NCI-H446 (cell line): ENCODE measurements around the gene AGPS.
"Not testable (repeated sequence)": the region's sequence is repeated elsewhere in the genome, so short reads cannot be mapped to it uniquely, and the experiment has no call there.

Experiments
- DNase-seq, 2 experiments: peaks; one replicate each; lab custom pipeline; 2025; lab: John Stamatoyannopoulos, UW

Gene AGPS

GRCh38 chr2:177391822-177392372 is 676 bp upstream of the AGPS start:
- DNase-seq, result no peak

DNA sequence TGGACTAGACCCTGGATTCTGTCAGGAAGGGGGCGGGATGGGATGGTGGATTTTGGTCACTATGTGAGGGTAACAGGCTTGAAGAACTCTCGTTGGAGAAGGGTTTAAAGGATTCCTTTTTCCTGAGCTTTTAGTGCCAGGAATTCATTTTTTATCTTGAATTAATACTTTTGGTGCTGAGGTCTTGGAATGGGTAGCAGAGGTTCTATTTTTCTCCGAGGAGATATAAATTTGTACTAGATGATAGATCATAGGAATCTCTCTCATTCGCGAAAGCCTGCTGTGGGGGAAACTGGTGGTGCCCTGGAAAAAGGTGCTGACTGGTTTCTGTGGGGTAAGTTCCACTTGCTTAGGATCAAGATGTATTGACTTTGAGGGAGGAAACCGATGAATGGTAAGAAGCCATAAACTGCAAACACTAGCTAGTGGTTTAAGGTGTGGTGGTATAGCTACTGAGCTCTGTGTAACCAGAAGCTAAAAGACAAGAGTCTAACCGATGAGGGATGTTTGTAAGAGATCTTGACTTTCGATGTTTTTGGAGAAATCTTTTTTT is 706 bp downstream of the AGPS start:
- DNase-seq, result no peak

GRCh38 chr2:177393824-177394593 is 1.4 kb downstream of the AGPS start:
- no peak for DNase-seq

DNA sequence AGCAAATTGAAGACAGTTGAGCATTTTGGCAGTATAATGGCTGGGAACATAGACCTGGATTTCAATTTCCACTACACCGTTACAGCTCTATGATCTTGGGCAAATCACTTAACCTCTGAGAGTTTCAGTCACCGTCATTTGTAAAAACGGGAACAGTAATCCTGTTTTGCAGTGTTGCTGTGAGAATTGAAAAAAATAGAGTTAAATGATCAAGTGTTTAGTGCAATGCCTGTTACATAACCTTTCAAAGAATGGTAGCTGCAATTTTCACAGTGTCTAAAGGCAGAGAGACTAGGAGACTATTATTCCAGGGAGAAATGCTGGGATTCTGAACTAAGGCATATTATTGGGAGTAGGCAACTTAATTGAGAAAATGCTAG is 2.0 kb downstream of the AGPS start:
- no peak for DNase-seq

- no peak for DNase-seq
These were observed 2.9 kb downstream of the AGPS start for GRCh38 chr2:177395351-177396065.

DNA sequence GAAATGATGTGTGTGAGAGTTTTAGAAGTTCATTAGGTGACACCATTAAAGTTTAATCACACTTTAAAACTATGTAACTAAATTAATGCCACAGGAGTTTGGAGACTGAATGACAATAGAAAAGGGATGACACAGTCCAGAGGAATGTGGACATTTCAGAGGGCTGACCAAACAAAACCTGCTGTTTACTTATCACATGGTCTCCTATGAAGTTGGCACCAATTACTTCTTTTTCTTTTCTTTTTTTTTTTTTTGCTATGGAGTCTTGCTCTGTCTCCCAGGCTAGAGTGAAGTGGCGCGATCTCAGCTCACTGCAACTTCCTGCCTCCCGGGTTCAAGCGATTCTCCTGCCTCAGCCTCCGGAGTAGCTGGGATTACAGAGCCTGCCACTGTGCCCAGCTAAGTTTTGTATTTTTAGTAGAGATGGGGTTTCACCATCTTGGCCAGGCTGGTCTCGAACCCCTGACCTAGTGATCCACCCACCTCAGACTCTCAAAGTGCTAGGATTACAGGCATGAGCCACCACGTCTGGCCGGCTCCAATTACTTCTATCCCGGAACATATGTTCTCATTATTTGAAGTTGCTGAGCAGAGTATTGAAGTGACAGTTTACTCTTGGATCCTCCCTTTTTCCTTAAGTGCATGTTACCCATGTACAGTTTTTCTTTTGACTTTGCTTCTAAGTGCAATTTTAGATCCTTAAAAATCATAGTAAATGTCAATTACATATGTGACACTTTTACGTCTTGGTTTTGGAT is 4.3 kb downstream of the AGPS start:
- DNase-seq, result no peak

GRCh38 chr2:177397481-177398289 is 5.1 kb downstream of the AGPS start:
- DNase-seq, result no peak

DNA sequence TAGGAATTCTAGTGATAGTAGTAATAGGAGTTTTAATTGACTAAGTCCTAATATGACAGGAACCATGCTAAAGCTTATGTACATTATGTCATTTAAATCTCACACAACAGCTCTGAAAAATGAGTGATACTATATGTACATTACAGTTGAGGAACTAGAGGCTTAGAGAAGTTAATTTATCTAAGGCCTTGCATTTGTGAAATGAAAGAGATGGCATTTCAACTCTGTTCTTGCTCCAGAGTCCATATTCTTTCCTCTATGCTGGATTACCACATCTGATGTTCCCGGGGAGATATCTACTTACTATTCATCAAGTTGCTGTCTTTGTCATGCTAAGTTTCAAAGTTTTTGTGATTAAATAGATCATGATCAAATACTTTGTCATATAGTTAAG is 5.7 kb downstream of the AGPS start:
- DNase-seq, result no peak

DNA sequence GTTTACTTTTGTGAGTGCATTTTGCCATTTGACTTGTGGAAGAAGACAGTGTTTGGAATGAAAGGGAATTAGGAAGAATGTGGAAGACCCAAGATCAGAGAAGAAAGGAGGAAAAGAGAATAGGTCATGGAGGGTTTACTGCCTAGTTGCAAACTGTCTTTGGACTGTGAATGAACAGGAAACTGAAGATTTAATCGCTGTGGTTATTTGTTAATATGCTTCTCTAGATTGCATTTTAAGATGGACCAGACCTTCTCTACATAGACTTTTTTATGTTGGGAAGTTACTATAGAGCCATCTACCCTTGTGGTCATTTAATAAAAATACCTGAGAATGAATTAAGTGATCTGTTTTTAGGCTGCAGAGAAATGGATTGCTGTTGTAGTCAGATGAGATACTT is 6.2 kb downstream of the AGPS start:
- no peak for DNase-seq

DNA sequence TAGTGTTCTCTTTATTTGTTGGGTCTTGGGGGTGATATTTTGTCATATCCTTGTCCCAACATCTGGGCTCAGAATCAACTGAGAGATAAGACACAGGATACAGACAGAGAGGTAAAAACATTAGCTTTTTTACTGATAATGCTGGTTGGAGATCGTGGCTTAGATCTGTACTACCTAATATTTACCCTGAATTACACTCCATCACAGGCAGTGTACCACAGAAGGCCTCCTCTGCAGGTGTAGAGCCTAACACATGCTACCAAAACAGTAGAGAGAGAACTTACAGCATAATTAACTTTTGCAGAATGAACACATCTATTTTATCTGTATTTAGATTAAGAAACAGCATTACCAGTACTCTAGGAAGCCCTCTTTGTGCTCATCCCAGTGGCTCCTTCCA is 6.8 kb downstream of the AGPS start:
- DNase-seq, result no peak

GRCh38 chr2:177400337-177400923 is 7.9 kb downstream of the AGPS start:
- DNase-seq, result no peak

DNA sequence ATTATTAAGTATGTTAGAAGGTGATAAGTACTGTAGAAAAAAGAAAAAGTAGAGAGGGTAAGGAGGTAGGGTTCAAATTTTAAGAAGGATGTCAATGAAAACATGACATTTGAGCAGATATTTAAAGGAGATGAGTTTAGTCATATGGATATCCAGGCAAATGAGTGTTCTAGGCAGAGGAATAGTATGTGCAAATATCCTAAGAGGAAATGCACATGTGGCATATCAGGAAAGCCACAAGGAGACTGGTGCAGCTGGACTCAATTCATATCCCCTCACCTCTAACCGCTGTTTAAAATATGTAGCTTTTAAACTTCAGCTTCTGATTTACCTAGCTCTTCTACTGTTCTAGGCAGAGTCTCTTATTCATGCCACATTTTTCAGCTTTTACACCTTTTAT is 9.5 kb downstream of the AGPS start:
- no peak for DNase-seq

GRCh38 chr2:177403838-177404237 is 11.3 kb downstream of the AGPS start:
- DNase-seq, result no peak

DNA sequence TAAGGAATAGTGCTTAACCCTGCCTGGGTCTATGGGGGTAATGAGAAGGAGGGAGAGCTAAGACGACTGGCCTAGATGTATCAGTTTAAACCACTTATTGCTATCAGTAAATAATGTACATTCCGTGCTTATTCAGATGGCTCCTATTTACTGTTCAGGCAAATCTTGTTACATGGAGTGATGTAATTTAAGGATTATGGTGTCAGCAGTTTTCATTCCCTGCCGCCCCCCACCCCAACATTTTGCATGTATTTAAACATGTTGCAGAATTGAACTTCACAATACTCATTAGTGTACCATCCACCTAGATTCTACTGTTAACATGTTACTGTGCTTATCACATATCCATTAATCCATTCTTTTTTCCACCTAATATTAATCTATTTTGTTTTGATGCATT is 11.7 kb downstream of the AGPS start:
- no peak for DNase-seq

DNA sequence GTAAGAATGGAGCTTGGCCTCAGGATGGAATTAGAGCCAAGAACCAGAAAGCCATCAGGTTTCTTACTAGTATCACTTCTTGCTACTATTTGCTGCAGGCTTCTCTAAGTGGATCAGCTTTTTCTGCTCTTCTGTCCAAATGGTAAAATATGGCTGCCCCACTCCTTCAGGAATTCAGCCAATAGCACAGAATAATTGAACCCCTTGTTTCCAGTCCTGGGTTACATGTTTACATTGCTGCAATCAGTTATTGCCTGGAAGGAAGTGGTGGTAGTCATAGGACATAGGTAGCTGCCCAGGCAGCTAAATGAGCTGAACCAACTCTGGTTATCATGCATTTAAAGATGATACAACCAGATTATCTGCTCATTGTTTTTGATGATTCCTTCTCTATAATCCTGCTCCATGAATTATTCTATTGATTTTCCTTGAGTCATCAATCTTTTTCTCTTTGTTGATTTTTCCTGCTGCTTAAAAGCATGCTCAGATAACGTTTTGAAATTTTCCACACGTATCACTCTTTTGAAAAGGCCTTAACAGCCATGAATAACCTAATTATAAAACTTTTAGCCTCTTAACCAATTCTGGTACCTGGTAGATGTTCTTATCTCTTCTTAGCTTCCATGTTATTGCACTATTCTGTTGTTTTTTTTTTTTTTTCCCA is 12.6 kb downstream of the AGPS start:
- DNase-seq, result no peak

GRCh38 chr2:177406182-177406581 is 13.6 kb downstream of the AGPS start:
- DNase-seq, result no peak

DNA sequence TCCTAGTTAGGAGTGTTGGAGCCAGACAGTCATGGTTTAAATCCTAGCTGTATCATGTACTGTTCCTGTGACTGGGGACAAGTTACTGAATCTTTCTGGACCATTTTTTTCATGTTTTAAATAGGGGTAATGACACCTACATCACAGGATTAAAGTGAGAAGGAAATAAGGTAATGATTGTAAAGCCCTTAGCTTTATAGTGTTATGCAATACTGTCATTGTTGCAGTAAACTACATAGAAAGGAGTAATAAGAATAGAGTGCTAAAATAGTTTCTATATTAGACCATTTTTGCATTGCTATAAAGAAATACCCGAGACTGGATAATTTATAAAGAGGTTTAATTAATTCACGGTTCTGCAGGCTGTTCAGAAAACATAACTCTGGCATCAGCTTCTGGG is 14.5 kb downstream of the AGPS start:
- no peak for DNase-seq

GRCh38 chr2:177410629-177411028 is 18.1 kb downstream of the AGPS start:
- not testable (repeated sequence) for DNase-seq

- DNase-seq, result no peak
These were observed 21.1 kb downstream of the AGPS start for GRCh38 chr2:177413703-177414102.

DNA sequence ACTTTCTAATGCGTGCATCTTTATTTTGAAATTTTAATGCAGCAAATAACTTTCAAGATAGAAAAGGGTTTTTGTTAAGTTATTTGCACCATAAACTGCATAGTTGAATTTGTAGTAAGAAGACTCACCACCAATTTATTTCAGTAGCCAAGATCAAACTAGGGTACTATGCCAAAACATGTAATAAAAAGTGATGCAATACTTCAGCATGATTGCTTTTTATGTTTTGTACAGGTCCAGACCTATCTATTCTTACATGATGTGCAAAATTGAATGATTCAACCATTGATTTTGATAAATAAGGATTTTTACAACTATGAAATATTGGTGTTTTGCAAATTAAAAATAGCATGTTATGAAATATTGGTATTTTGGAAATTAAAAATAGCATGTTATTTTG is 26.7 kb downstream of the AGPS start:
- DNase-seq, result peak; percentile 23 to 26

DNA sequence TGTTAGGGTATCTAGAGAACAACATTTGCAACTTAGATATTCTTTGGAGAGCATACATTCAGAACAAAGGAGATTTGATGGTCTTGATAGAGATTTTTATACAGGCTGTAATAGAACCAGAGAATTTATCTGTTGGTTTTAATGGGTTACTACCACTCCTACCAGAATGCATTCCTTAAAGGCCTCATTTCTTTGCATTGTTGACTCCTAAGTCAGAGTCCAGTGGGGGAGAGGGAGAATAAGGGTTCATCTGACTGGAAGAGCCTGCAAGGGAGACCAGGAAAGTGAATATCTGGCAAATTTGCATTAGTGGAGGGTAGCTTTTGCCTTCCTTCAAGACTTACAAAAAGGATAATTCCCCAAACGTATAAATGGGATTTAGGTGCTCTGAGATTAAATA is 29.7 kb downstream of the AGPS start:
- no peak for DNase-seq
